HEK293 (cell line): ENCODE results near the gene FRMD6.

Source experiments
- CTCF ChIA-PET: fragments of 350-600 bp; formaldehyde crosslinking; extraction: SDS; loops from one replicate; lab custom pipeline; 2021; ENCODE audit warnings: antibody characterized with exemption; lab: Yijun Ruan, JAX
- POLR2A ChIA-PET: fragments of 300-600 bp; formaldehyde crosslinking; extraction: SDS; loops from one replicate; lab custom pipeline; 2020; ENCODE audit warnings: antibody characterized with exemption, inconsistent platforms; lab: Yijun Ruan, JAX
- H3K27ac ChIP-seq: fragments of 200-500 bp; sonication (Bioruptor generic); 2 replicates; pipeline ENCODE4 v1.5.1; 2014; ENCODE audit warnings: low read depth, low read length, control low read depth, inconsistent platforms; ENCODE audit errors: extremely low read depth
- H3K36me3 ChIP-seq, 2 experiments: fragments of 200-500 bp in 1 of 2; sonication (Bioruptor generic) in 1 of 2; 1 replicate in 1 of 2; 2 replicates in 1 of 2; pipeline ENCODE4 v1.5.1; 2014 to 2017; ENCODE audit warnings: inconsistent platforms in 2 of 2, low read length in 2 of 2; ENCODE audit not compliant: control insufficient read depth in 2 of 2, insufficient read depth in 1 of 2
- H3K4me1 ChIP-seq: fragments of 200-500 bp; sonication (Bioruptor generic); 2 replicates; pipeline ENCODE4 v1.5.1; 2014; ENCODE audit warnings: mild to moderate bottlenecking, low read length, inconsistent platforms; ENCODE audit not compliant: control insufficient read depth, insufficient read depth
- H3K4me3 ChIP-seq: 2 replicates; pipeline ENCODE4 v1.5.1; 2011; ENCODE audit warnings: low read depth, mild to moderate bottlenecking, control low read depth, low read length, moderate library complexity
- H3K9me3 ChIP-seq: fragments of 200-500 bp; sonication (Bioruptor generic); 2 replicates; pipeline ENCODE4 v1.5.1; 2014; ENCODE audit warnings: low read depth, low read length, inconsistent platforms; ENCODE audit not compliant: control insufficient read depth, insufficient read depth
- INSM2 ChIP-seq: fragments of 450-650 bp; formaldehyde crosslinking; IDR thresholded peaks from 2 replicates; pipeline ENCODE4 v1.5.1; 2016; ENCODE audit warnings: missing biosample characterization, missing genetic modification characterization
- KLF10 ChIP-seq: fragments of 450-650 bp; IDR thresholded peaks from 2 replicates; pipeline ENCODE4 v1.5.1; 2018; ENCODE audit warnings: missing biosample characterization, mild to moderate bottlenecking, missing genetic modification characterization
- KLF17 ChIP-seq: fragments of 450-650 bp; formaldehyde crosslinking; IDR thresholded peaks from 2 replicates; pipeline ENCODE4 v1.5.1; 2016; ENCODE audit warnings: missing biosample characterization, missing genetic modification characterization
- KLF9 ChIP-seq: fragments of 450-650 bp; formaldehyde crosslinking; IDR thresholded peaks from 2 replicates; pipeline ENCODE4 v1.5.1; 2016; ENCODE audit warnings: missing biosample characterization, missing genetic modification characterization, low read depth
- MZF1 ChIP-seq: fragments of 450-650 bp; formaldehyde crosslinking; IDR thresholded peaks from 2 replicates; pipeline ENCODE4 v1.5.1; 2017; ENCODE audit warnings: missing biosample characterization, missing genetic modification characterization, borderline replicate concordance
- PATZ1 ChIP-seq: fragments of 450-650 bp; formaldehyde crosslinking; IDR thresholded peaks from 2 replicates; pipeline ENCODE4 v1.5.1; 2016; ENCODE audit warnings: missing biosample characterization, missing genetic modification characterization
- ZBTB17 ChIP-seq: fragments of 450-650 bp; formaldehyde crosslinking; IDR thresholded peaks from 2 replicates; pipeline ENCODE4 v1.5.1; 2016; ENCODE audit warnings: missing biosample characterization, missing genetic modification characterization
- ZBTB6 ChIP-seq: fragments of 450-650 bp; formaldehyde crosslinking; IDR thresholded peaks from 2 replicates; pipeline ENCODE4 v1.5.1; 2017; ENCODE audit warnings: missing biosample characterization, missing genetic modification characterization
- ZFHX2 ChIP-seq: fragments of 450-650 bp; formaldehyde crosslinking; conservative IDR thresholded peaks from 2 replicates; pipeline ENCODE4 v1.5.1; 2016; ENCODE audit warnings: missing biosample characterization, missing genetic modification characterization
- ZNF114 ChIP-seq: fragments of 450-650 bp; formaldehyde crosslinking; IDR thresholded peaks from 2 replicates; pipeline ENCODE4 v1.5.0; 2017; ENCODE audit warnings: missing biosample characterization, missing genetic modification characterization
- ZNF16 ChIP-seq: fragments of 450-650 bp; formaldehyde crosslinking; IDR thresholded peaks from 2 replicates; pipeline ENCODE4 v1.5.1; 2016; ENCODE audit warnings: low read depth, missing biosample characterization, missing genetic modification characterization
- ZNF175 ChIP-seq: fragments of 450-650 bp; formaldehyde crosslinking; IDR thresholded peaks from 2 replicates; pipeline ENCODE4 v1.5.1; 2016; ENCODE audit warnings: missing biosample characterization, missing genetic modification characterization
- ZNF19 ChIP-seq: fragments of 450-650 bp; formaldehyde crosslinking; IDR thresholded peaks from 2 replicates; pipeline ENCODE4; 2016; ENCODE audit warnings: missing biosample characterization, missing genetic modification characterization, low read depth
- ZNF223 ChIP-seq: fragments of 450-650 bp; formaldehyde crosslinking; IDR thresholded peaks from 2 replicates; pipeline ENCODE4 v1.5.1; 2016; ENCODE audit warnings: missing biosample characterization, missing genetic modification characterization
- ZNF248 ChIP-seq: fragments of 450-650 bp; formaldehyde crosslinking; IDR thresholded peaks from 2 replicates; pipeline ENCODE4 v1.5.1; 2017; ENCODE audit warnings: missing biosample characterization, missing genetic modification characterization
- ZNF366 ChIP-seq: fragments of 450-650 bp; formaldehyde crosslinking; conservative IDR thresholded peaks from 2 replicates; pipeline ENCODE4 v1.5.1; 2016; ENCODE audit warnings: missing biosample characterization, missing genetic modification characterization
- ZNF423 ChIP-seq: fragments of 450-650 bp; formaldehyde crosslinking; IDR thresholded peaks from 2 replicates; pipeline ENCODE4 v1.5.1; 2016; ENCODE audit warnings: missing biosample characterization, missing genetic modification characterization
- ZNF426 ChIP-seq: fragments of 450-650 bp; formaldehyde crosslinking; IDR thresholded peaks from 2 replicates; pipeline ENCODE4 v1.5.1; 2017; ENCODE audit warnings: missing biosample characterization, missing genetic modification characterization, mild to moderate bottlenecking, inconsistent platforms, moderate library complexity
- ZNF48 ChIP-seq: fragments of 450-650 bp; formaldehyde crosslinking; IDR thresholded peaks from 2 replicates; pipeline ENCODE4 v1.5.1; 2016; ENCODE audit warnings: missing biosample characterization, missing genetic modification characterization
- ZNF558 ChIP-seq: fragments of 450-650 bp; formaldehyde crosslinking; IDR thresholded peaks from 2 replicates; pipeline ENCODE4 v1.5.1; 2016; ENCODE audit warnings: missing biosample characterization, missing genetic modification characterization
- ZNF704 ChIP-seq: fragments of 450-650 bp; formaldehyde crosslinking; IDR thresholded peaks from 2 replicates; pipeline ENCODE4 v1.5.1; 2016; ENCODE audit warnings: missing biosample characterization, missing genetic modification characterization
- ZSCAN18 ChIP-seq: fragments of 450-650 bp; formaldehyde crosslinking; IDR thresholded peaks from 2 replicates; pipeline ENCODE4 v1.5.1; 2016; ENCODE audit warnings: missing biosample characterization, missing genetic modification characterization
- ZXDB ChIP-seq: fragments of 450-650 bp; formaldehyde crosslinking; IDR thresholded peaks from 2 replicates; pipeline ENCODE4 v1.5.1; 2016; ENCODE audit warnings: missing biosample characterization, missing genetic modification characterization

Gene FRMD6

GRCh38 chr14:51707327-51707726 lies 55.6 kb downstream of the FRMD6 start:
- no peak overlapping the region for H3K4me3 ChIP-seq
- CTCF ChIA-PET = no interaction called here
- no peak overlapping the region for H3K27ac ChIP-seq
- POLR2A ChIA-PET = no interaction called here
- peaks cover 21 to 69% of the 10 kb centered on the region in 2 experiments; a peak in 2 of 3 replicates for H3K36me3 ChIP-seq
- no peak for TF ChIP-seq ZNF426 (tag by site-specific recombination)
- TF ChIP-seq ZNF223 (tag by site-specific recombination) = no peak
- no peak for TF ChIP-seq ZNF423
- no peak for TF ChIP-seq MZF1
- no peak for TF ChIP-seq ZBTB6 (tag by site-specific recombination)
- TF ChIP-seq ZNF248 (tag by site-specific recombination) = no peak
- no peak for TF ChIP-seq INSM2 (tag by site-specific recombination)
- TF ChIP-seq ZFHX2 (tag by site-specific recombination) = no peak
- no peak for TF ChIP-seq ZNF175 (tag by site-specific recombination)
- no peaks in the 10 kb centered on the region for H3K9me3 ChIP-seq
- peaks cover 8% of the 10 kb centered on the region; the same call in 1 of the 2 replicates for H3K4me1 ChIP-seq

GRCh38 chr14:51711505-51711904 lies 59.8 kb downstream of the FRMD6 start:
- Histone ChIP-seq H3K9me3 (no peaks in the 10 kb centered on the region), H3K27ac (no peak overlapping the region), H3K36me3 (peaks cover 13 to 43% of the 10 kb centered on the region in 2 experiments; a peak in 2 of 3 replicates), H3K4me3 (no peak overlapping the region), H3K4me1 (peaks cover 8% of the 10 kb centered on the region)
- ChIA-PET CTCF (interaction anchor here (1.3 kb wide), 1 partner anchor 64 kb away, joined by 4 read pairs; no protein-coding TSS in a partner anchor), POLR2A (no interaction called here)
- TF ChIP-seq ZNF558 (tag by site-specific recombination) (no peak), ZXDB (tag by site-specific recombination) (no peak), ZNF366 (no peak), INSM2 (tag by site-specific recombination) (no peak), ZNF114 (tag by site-specific recombination) (no peak), ZNF704 (tag by site-specific recombination) (no peak), ZNF48 (no peak), ZSCAN18 (tag by site-specific recombination) (no peak), ZNF19 (tag by site-specific recombination) (no peak), PATZ1 (tag by site-specific recombination) (no peak), KLF9 (tag by site-specific recombination) (no peak), ZNF16 (tag by site-specific recombination) (no peak), KLF17 (tag by site-specific recombination) (no peak), ZBTB17 (no peak), KLF10 (tag by site-specific recombination) (no peak)
